Stimulated activated naive B cell treated with anti-CD40 and anti-IgM and Interleukin-4, amounts not matched to agents 10 μg/mL and 1 μg/mL and 100 μg/mL, for 72 hours (primary cell): ENCODE data around the gene DNAI7.
A peak's percentile ranks its signal among the peaks of the same experiment; 100 is the strongest.

Source experiments
- ATAC-seq, 2 donors: fragments of 150-1000 bp; cut with Tn5 transposase; replicated peaks; 2 replicates each; pipeline ENCODE4 v1.10.0; 2021; ENCODE audit warnings: moderate library complexity in 1 of 2
- DNase-seq: peaks from one replicate; pipeline ENCODE4 v3.0.0; 2021
- H3K27ac Mint-ChIP-seq: one replicate; pipeline ENCODE4 v1.8.0; 2022; ENCODE audit warnings: mild to moderate bottlenecking, mixed read lengths
- H3K27me3 Mint-ChIP-seq, 2 donors: one replicate each; pipeline ENCODE4 v1.8.0; 2022; ENCODE audit warnings: mixed read lengths in 2 of 2
- H3K36me3 Mint-ChIP-seq, 2 donors: one replicate each; pipeline ENCODE4 v1.8.0; 2022; ENCODE audit warnings: mixed read lengths in 2 of 2, mild to moderate bottlenecking in 1 of 2
- H3K4me1 Mint-ChIP-seq, 2 donors: one replicate each; pipeline ENCODE4 v1.8.0; 2022; ENCODE audit warnings: mixed read lengths in 2 of 2, mild to moderate bottlenecking in 1 of 2
- H3K4me3 Mint-ChIP-seq, 2 donors: one replicate each; pipeline ENCODE4 v1.8.0; 2022; ENCODE audit warnings: mild to moderate bottlenecking in 2 of 2, mixed read lengths in 2 of 2, moderate library complexity in 1 of 2
- H3K9me3 Mint-ChIP-seq, 2 donors: one replicate each; pipeline ENCODE4 v1.8.0; 2022; ENCODE audit warnings: mixed read lengths in 2 of 2, mild to moderate bottlenecking in 1 of 2

DNAI7 gene

DNA sequence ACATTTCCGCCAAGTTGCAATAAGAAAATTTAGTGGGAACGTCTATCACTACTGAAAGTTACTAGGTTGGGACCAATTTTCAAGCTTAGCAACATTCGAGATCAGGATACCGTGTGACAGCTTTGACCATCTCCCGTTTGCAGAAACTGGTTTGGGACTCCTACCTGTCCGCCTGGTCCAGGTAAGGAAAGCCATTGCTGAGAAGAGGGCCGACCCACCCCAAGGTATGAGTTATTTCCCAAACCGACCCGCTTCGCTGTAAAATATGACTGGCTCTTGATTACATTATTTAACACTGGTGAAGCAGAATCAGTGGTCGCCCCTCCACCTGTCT, 271 bp downstream of the DNAI7 start:
- Mint-ChIP-seq H3K27ac (peak overlapping the region; percentile 99), H3K36me3 (peaks cover 4 to 10% of the 10 kb centered on the region in 2 donors), H3K9me3 (no peaks in the 10 kb centered on the region), H3K4me1 (peaks cover 11 to 17% of the 10 kb centered on the region in 2 donors), H3K27me3 (no peaks in the 10 kb centered on the region), H3K4me3 (peak overlapping the region; percentile 97 to 98)
- DNase-seq, result no peak
- ATAC-seq, result no peak

DNA sequence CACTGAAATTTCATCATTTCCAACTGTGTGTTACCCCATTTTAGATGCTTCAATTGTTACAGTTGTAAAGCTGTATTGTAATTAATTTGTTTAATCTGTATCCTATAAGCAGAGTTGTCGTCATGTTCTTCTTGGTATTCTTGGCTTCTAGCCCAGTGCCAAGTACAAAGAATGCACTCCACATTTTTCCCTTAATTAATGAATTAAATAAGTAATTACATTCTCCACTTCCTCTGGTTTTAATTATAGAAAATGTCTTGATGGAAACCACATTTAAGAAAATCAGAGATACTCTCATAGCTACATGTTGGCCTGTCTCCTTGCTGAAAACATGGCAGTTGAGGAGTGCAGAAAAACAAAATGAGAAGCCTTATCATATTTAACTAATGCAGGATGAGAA, 746 bp downstream of the DNAI7 start:
- no peaks in the 10 kb centered on the region for H3K9me3 Mint-ChIP-seq
- ATAC-seq, result no peak
- peaks cover 11 to 17% of the 10 kb centered on the region in 2 donors for H3K4me1 Mint-ChIP-seq
- DNase-seq, result no peak
- H3K27me3 Mint-ChIP-seq, result no peaks in the 10 kb centered on the region
- H3K4me3 Mint-ChIP-seq, result peak overlapping the region; percentile 97 to 98
- H3K36me3 Mint-ChIP-seq, result peaks cover 1 to 7% of the 10 kb centered on the region in 2 donors
- H3K27ac Mint-ChIP-seq, result peak overlapping the region; percentile 99

DNA sequence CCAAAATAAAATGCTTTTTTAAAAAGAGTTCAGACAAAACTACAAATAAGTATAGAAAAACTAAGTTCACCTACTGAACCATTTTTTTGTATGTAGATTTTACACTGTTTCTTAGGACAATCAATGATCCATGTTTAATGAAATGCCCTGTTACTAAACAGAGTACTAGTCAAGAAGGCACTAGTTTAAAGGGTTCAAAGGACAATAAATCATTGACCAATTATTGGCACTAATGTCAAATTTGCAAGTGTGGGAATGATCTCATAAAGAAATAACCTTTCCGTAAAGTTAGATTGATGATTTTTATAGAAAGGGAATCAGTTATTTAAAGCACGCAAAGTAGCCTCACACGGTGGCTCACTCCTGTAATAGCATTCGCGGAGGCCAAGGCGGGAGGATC, 4.2 kb downstream of the DNAI7 start:
- Mint-ChIP-seq H3K27me3 (no peaks in the 10 kb centered on the region), H3K9me3 (no peaks in the 10 kb centered on the region), H3K4me3 (no peak overlapping the region), H3K36me3 (peaks cover 0 to 1% of the 10 kb centered on the region in 2 donors), H3K27ac (no peak overlapping the region), H3K4me1 (peaks cover 10 to 26% of the 10 kb centered on the region in 2 donors)
- DNase-seq (no peak), ATAC-seq (no peak)

DNA sequence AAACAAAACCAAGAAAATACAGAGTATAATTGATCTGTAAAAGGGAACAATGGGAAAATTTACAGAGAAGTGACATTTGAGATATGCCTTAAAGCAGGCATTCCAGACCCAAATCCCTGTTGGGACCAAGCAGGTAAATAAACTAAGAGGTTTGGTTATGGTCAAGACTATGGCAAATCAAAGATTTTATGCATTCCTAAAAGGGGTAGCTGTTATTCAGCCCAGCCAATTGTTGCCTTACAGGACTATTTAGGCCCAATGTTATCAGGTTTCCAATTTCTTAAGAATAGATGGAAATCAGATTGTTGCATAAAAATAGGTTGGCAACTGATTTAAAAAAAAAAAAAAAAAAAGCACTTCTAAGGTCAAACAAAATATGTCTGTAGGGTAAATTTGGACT, 5.3 kb downstream of the DNAI7 start:
- Mint-ChIP-seq H3K4me3 (no peak overlapping the region), H3K27ac (no peak overlapping the region), H3K4me1 (peaks cover 8 to 19% of the 10 kb centered on the region in 2 donors), H3K9me3 (no peaks in the 10 kb centered on the region), H3K27me3 (no peaks in the 10 kb centered on the region), H3K36me3 (no peaks in the 10 kb centered on the region)
- DNase-seq (no peak), ATAC-seq (no peak)

DNA sequence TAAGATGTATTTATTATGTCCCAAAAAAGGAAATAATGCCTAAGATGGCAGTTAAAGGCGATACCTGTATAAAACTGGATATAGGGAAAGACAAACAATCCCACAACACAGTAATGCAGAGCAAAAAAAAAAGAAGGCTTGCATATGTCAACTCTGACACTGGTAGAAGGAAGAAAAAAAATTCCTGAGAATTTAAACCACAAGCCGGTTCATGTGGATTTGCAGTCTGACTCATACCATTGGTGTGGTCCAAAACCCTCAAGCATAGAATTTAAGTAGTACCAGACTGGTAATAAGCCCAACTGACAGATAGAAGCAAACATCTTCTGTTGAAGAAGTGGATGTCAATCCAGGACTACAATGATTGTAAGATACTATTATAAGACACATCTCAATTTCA, 7.2 kb downstream of the DNAI7 start:
- DNase-seq (no peak), ATAC-seq (no peak)
- H3K9me3 Mint-ChIP-seq, result no peaks in the 10 kb centered on the region
- H3K36me3 Mint-ChIP-seq, result no peaks in the 10 kb centered on the region
- no peak overlapping the region for H3K4me3 Mint-ChIP-seq
- no peak overlapping the region for H3K27ac Mint-ChIP-seq
- no peaks in the 10 kb centered on the region for H3K27me3 Mint-ChIP-seq
- H3K4me1 Mint-ChIP-seq, result peaks cover 11 to 22% of the 10 kb centered on the region in 2 donors

DNA sequence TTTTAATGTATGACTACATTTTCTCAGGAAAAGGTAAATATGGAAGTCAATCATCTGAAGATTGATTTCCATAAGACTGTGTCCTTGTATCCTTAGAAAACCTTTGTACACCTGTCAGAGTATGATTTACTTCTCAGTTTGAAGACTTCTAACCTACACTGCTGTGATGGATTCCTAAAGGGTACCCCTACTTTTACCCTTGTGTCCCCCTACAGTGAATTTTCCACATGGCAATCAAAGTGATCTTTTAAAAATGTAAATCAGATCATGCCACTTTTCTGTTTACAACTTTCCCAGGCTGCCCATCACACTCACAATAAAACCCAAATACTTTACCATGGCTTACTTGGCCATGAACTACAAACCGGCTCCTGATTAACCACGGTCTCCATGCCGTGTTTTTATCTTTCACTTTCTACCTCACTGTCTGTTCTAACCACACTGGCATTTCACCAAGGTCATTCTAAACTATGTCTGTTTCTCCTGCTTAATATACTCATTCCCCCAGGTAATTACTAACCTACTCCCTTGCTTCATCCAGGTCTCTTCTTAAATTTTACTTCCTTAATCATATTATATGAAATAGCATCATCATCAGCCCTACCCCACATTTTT, 8.1 kb downstream of the DNAI7 start:
- Mint-ChIP-seq H3K36me3 (no peaks in the 10 kb centered on the region), H3K27me3 (no peaks in the 10 kb centered on the region), H3K9me3 (no peaks in the 10 kb centered on the region)

DNA sequence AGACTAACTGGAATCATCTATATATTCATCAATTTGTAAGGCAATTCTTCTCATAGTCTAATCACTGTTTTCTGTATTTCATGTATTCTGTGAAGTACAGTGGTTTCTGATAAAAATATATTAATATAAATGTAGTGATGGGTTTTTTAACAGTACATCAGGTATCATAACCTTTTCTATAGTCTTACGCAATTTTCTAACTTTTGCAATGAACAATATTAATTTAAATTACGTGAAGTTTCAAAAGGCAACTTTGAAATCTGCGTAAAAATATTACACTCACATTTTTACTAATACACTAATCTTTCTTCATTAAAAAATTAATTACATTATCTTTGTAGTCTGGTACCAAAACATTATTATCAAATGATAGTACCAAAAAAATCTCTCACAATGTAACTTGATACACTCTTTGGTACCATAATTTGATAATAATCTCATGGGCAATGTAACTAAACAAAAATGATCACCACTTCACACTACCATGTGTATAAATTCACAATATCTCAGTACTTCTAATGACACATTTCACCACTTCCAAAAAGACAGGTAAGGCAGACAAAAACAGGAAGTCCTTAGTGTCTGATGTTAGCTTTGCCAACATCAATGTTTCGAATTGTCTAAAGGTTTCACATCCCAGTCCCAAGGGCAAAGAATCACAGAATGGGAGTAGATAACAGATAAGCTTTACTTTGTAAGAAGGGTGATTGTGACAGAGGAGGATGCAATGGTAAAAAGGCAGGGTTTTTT, 8.7 kb downstream of the DNAI7 start:
- H3K4me3 Mint-ChIP-seq, result peak overlapping the region in 1 of 2 donors; percentile 48
- H3K9me3 Mint-ChIP-seq, result no peaks in the 10 kb centered on the region
- no peak for DNase-seq

More for the DNA sequence above, 8.1 kb downstream of the DNAI7 start:
- no peak for DNase-seq
- peak; percentile 86 to 88 for ATAC-seq
- Mint-ChIP-seq H3K4me1 (peaks cover 11 to 22% of the 10 kb centered on the region in 2 donors), H3K27ac (peak overlapping the region; percentile 62), H3K4me3 (peak overlapping the region; percentile 57 to 63)

DNA sequence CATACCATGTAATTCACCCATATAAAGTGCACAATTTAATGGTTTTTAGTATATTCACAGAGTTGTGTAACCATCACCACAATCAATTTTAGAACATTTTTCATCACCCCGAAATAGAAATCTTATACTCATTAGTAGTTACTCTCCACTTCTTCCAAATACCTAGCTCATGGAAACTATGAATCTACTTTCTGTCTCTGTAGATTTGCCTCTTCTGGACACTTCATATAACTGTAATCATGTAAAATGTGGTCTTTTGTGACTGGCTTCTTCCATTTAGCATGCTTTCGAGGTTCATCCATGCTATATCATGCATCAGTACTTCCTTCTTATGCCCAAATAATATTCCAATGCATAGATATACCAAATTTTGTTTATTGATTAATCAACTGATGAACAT, 10.8 kb downstream of the DNAI7 start:
- no peak overlapping the region for H3K4me3 Mint-ChIP-seq
- H3K9me3 Mint-ChIP-seq, result peaks cover 0 to 2% of the 10 kb centered on the region in 2 donors
- peaks cover 0 to 4% of the 10 kb centered on the region in 2 donors for H3K36me3 Mint-ChIP-seq
- ATAC-seq (peak; percentile 25 to 51), DNase-seq (no peak)
- H3K27me3 Mint-ChIP-seq, result no peaks in the 10 kb centered on the region
- no peak overlapping the region for H3K27ac Mint-ChIP-seq
- H3K4me1 Mint-ChIP-seq, result peaks cover 11 to 22% of the 10 kb centered on the region in 2 donors

More for the DNA sequence above, 8.7 kb downstream of the DNAI7 start:
- H3K27me3 Mint-ChIP-seq, result no peaks in the 10 kb centered on the region
- peaks cover 11 to 22% of the 10 kb centered on the region in 2 donors for H3K4me1 Mint-ChIP-seq
- no peaks in the 10 kb centered on the region for H3K36me3 Mint-ChIP-seq
- ATAC-seq, result peak; percentile 74 to 81
- H3K27ac Mint-ChIP-seq, result no peak overlapping the region

DNA sequence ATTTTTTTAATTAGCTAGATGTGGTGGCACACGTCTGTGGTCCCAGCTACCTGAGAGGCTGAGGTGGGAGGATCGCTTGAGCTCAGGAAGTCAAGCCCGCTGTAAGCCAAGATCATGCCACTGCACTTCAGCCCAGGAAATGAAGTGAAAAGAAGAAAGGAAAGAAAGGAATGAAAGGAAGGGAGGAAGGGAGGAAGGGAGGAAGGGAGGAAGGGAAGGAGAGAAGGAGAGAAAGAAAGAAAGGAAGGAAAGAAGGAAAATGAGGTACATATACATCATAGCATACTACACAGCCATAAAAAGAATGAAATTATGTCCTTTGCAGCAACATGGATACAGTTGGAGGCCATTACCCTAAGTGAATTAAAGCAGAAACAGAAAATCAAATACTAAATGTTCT, 12.2 kb downstream of the DNAI7 start:
- no peak for ATAC-seq
- Mint-ChIP-seq H3K4me3 (no peak overlapping the region), H3K27me3 (no peaks in the 10 kb centered on the region), H3K9me3 (peaks cover 0 to 2% of the 10 kb centered on the region in 2 donors), H3K36me3 (peaks cover 0 to 4% of the 10 kb centered on the region in 2 donors), H3K27ac (no peak overlapping the region), H3K4me1 (peaks cover 11 to 22% of the 10 kb centered on the region in 2 donors)
- no peak for DNase-seq

DNA sequence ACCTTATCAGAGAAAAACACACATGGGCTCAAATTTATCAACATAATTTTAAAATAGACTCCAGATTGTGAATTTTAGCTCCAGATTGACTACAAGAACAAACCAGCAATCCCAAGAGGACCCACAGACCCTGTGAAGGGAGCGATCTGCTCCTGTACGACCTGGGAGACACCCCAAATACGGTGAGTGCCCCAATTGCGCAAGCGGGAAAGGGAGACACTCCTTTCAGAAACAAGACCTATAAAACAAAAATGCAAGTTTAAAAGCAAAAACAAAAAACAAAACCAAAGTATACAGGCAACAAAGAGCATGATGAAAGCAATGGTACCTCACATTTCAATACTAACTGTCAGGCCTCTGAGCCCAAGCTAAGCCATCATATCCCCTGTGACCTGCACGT, 32.1 kb downstream of the DNAI7 start:
- peaks cover 9 to 14% of the 10 kb centered on the region in 2 donors for H3K4me1 Mint-ChIP-seq
- no peaks in the 10 kb centered on the region for H3K27me3 Mint-ChIP-seq

DNA sequence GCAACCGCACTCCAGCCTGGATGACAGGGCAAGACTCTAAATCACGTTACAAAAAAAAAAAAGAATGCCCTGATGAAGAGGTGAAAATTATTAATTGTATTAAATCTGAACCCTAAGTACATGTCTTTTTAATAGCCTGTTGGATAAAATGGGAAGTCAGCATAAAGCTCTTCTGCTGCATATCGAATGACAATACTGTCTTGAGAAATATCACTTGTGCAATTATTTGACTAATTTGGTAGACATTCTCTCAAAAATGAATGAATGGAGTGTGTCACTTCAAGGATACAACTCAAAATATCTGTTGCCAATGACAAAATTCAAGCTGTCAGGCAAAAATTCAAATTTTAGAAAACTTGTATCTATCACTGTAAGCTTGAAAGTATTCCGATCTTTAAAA, 38.9 kb downstream of the DNAI7 start:
- Mint-ChIP-seq H3K36me3 (peaks cover 0 to 7% of the 10 kb centered on the region in 2 donors), H3K27ac (no peak overlapping the region)
- DNase-seq, result no peak

More for the DNA sequence above, 32.1 kb downstream of the DNAI7 start:
- Mint-ChIP-seq H3K27ac (no peak overlapping the region), H3K4me3 (no peak overlapping the region), H3K36me3 (peaks cover 0 to 7% of the 10 kb centered on the region in 2 donors), H3K9me3 (peaks cover 0 to 3% of the 10 kb centered on the region in 2 donors)
- DNase-seq (no peak), ATAC-seq (no peak)

DNA sequence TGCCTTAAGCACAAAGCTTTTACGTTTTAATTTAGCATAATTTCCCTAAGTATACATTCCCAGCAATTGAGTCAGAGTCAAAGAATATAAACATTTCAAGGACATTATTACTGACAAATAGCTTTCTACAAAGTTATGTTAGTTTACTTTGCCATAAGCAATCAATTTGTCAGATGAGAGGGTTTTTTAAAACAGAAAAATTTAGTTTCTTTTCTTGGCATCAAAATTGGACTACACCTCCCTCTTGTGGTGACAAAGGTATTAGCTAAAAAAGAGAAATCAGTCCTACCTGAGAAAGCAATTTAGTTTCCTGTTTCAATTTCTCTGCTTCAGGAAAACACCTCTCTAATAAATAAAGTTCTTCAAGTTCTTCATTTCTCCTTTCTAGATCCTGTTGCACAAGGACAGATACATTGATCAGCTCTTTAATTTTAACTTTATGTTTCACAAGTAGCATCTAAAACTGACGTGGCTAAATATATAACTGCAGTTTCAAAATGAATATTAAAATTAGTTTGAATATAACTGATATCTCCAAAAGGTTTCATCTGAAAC, 39.9 kb downstream of the DNAI7 start:
- ATAC-seq, result peak; percentile 60 to 68
- no peak for DNase-seq
- Mint-ChIP-seq H3K36me3 (peaks cover 0 to 3% of the 10 kb centered on the region in 2 donors), H3K9me3 (no peaks in the 10 kb centered on the region), H3K4me1 (peaks cover 12 to 35% of the 10 kb centered on the region in 2 donors), H3K27ac (peak overlapping the region; percentile 37), H3K27me3 (no peaks in the 10 kb centered on the region), H3K4me3 (peak overlapping the region in 1 of 2 donors; percentile 56)

More for the DNA sequence above, 38.9 kb downstream of the DNAI7 start:
- no peak overlapping the region for H3K4me3 Mint-ChIP-seq
- H3K4me1 Mint-ChIP-seq, result peaks cover 15 to 40% of the 10 kb centered on the region in 2 donors
- no peak for ATAC-seq
- no peaks in the 10 kb centered on the region for H3K27me3 Mint-ChIP-seq
- H3K9me3 Mint-ChIP-seq, result peaks cover 0 to 3% of the 10 kb centered on the region in 2 donors

DNA sequence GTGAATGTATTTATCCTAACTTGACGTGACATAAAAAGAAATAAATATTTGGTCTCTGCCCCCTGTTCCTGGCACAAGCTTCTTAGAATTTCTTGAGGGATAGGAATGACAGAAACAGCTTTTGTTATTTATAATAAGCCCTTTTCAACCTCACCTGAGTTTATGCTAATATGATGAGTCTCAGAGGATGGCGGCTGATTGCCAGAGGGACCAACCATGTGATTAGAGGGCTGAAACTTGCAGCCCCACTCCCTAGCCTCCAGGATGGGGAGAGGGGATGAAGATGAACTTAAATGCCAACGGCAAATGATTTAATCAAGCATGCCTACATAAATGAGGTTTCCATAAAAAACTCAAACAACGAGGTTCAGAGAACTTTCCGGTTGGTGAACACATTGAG, 42.9 kb downstream of the DNAI7 start:
- ATAC-seq, result no peak
- no peaks in the 10 kb centered on the region for H3K9me3 Mint-ChIP-seq

DNA sequence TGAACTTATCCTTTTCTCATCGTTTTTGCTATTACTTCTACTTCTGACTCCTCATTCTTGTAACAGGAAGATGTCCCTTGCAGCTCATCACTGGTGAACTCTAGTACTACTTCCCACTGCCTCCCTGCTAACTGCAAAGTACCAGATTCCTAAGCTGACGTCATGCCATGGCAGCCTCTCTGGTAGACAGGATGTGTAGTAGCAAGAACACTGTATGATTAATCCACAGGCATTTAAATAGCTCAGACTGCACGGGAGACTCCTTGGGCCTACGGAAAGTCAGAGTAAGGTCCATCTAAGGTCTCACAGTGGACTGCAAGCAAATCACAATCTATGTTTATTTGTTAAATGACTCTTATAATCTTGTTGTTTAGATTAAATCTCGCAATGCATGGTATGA, 43.5 kb downstream of the DNAI7 start:
- DNase-seq, result no peak

More for the DNA sequence above, 42.9 kb downstream of the DNAI7 start:
- Mint-ChIP-seq H3K36me3 (no peaks in the 10 kb centered on the region), H3K4me1 (peaks cover 4 to 22% of the 10 kb centered on the region in 2 donors), H3K27me3 (no peaks in the 10 kb centered on the region), H3K27ac (no peak overlapping the region), H3K4me3 (no peak overlapping the region)
- no peak for DNase-seq

DNA sequence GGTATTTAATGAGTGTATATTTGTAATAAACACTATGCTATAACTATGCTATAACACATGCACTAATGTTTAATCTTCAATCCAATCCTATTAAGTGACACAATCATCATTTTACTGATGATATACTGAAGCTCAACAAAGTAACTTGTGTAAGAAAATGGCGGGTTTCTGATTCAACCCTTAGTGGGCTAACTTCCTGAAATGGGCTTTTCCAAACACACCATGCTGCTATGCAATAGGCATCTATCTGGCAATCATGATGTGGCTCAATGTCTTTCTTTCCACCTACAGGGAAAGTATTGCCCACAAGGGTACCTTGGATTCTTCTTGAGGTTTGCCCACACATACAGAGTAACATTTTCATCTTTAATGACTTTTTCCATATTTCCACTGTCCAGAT, 48.3 kb downstream of the DNAI7 start:
- Mint-ChIP-seq H3K4me1 (no peaks in the 10 kb centered on the region), H3K9me3 (no peaks in the 10 kb centered on the region), H3K4me3 (no peak overlapping the region), H3K27ac (no peak overlapping the region), H3K27me3 (no peaks in the 10 kb centered on the region), H3K36me3 (no peaks in the 10 kb centered on the region)
- no peak for DNase-seq
- no peak for ATAC-seq

More for the DNA sequence above, 43.5 kb downstream of the DNAI7 start:
- Mint-ChIP-seq H3K27ac (no peak overlapping the region), H3K9me3 (no peaks in the 10 kb centered on the region), H3K4me3 (no peak overlapping the region), H3K27me3 (no peaks in the 10 kb centered on the region), H3K4me1 (peaks cover 3 to 18% of the 10 kb centered on the region in 2 donors), H3K36me3 (no peaks in the 10 kb centered on the region)
- ATAC-seq, result no peak
